Activated CD4-positive, alpha-beta T cell treated with anti-CD3 and anti-CD28 coated beads, Interleukin-2, amount 50 U/mL, for 4 hours (primary cell): ENCODE measurements around the gene KCNC2.

Source experiments
- DNase-seq, 2 experiments: peaks; one replicate each; pipeline ENCODE4 v3.0.0-alpha.2; 2020

Gene KCNC2

DNA sequence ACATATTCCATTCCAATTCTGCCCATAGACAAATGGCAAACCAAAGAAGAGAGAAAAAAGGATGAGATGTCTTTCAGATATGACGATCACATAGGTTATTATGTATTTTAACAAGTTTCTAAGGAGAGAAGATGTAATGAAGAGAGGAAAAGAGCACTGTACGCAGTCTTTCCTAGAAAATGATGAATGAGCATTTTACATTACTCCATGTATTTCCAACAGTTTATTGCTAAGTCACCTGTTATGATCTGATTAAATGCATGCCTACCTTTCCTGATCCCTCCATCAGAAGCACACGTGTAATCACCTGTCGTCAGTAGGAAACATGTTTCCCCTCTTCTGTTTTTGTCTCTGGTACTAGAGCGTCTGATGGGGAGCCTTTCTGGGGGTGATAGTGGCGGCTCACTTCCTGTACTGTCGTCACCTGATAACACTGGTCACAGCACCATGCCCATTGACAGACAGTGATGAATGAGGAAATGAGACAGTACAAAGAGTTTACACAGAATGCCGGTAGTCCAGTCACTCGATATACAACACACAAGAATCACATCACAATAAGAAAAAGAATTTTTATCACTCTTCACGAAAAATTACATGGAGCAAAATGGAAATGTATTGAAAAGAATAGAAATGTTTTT is 161.6 kb downstream of the KCNC2 start:
- no peak for DNase-seq

DNA sequence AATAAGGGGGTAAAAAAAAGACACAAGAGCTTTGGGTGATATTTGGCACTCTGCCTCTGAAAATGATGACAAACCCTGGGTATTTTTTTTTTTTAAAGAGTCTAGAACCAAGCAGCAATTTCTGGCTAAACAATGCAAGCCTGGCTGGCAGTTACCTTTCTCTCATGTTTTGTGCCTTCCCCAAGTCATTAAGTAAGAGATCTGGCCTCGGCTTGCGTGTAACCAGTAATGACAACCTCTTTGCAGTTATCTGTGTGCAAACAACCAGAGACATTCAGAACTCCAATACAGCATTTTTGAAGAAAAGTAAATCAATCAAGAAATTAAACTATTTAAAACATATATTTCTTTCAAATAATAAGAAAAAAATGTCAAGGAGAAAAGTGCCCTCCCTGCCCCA is 167.5 kb downstream of the KCNC2 start:
- no peak for DNase-seq

DNA sequence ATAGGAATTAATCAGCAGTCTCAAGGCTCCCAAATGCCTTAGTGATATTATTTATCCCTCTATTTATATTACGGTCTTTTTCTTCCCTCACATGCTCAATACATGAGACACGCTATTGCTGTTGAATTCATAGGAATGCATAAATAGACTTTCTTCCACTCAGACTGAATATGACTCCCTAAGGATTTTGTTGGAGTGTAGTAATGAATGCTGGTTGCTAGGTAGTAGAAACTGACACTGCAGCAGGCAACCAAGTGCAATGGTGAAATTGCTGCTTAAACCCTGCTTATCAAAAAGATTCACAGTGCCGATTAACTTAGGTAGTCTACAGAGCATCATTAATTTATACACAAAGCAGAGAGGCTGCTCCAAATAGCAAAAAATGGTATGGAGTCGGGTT is 168.2 kb downstream of the KCNC2 start:
- no peak for DNase-seq

DNA sequence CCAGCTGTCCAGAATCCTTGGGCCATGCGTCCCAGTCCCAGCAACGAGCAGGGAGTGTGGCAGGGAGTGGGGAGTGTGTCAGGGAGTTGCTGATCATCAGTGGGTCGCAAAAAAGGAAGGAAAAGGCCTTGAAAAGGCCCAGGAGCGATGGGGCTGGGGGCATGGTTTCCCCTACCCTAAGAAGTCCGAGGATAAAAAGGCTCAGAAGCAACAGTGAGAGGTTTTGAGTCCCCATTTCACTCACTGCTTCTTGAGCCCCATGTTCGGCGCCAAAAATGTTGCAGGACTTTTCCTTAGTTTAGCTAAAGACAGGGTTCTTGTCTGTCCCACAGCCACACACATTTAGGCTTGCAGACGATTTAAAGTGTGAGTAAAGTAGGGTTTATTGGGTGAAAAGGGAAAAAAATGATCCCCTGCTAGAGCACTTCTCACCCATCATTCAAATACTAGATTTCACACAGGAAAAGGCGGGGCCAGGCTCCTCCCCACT is 189.5 kb downstream of the KCNC2 start:
- DNase-seq = no peak

DNA sequence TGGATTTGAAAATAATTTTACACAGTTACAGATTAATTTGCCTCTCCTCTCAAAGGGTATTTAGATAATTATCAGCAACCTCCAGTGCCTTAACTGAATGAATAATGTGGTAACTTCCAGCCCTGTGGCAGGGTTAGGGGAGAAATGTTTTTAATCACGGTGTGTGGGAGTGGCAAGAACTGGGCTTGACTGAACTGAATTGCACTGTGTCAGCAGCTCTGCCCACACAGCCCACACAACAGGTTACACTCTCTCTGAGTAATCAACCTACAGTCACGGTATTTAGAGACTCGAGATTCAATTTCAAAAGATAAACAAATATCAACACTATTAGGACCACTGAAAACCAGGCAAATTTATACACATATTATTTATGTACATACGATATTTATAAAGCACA is 198.5 kb downstream of the KCNC2 start:
- DNase-seq = no peak

DNA sequence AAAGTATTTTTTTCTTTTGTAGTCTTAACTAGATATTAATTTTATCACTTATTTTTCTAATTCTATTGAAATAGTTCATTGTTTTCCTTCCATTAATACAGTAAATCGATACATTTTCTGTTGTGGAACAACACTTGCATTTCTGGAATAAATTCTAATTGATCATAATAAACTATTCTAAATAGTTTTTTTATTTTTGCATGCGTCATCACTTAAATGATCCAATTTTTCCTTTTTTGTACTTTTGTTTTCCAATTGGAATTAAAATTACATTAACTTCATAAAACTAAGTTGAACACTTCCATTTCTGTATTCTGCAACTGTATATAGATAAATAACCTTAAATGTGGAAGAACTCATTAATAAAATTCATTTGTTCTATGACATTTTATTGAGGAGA is 202.5 kb downstream of the KCNC2 start:
- DNase-seq = no peak

DNA sequence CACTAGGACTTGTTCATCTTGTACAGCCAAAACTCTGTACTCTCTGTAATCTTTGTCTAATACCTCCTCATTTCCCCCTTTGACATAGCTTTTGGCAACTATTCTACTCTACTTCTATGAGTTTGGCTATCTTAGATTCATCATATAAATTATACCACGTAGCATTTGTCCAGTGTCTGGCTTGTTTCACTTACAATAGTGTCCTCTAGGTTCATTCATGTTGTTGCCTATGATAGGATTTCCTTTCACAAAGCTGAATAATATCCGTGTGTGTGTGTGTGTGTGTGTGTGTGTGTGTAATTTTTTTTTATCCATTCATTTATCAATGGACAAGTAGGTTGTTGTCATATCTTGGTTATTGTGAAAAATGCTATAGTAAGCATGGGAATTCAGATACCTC is 209.5 kb downstream of the KCNC2 start:
- no peak for DNase-seq

DNA sequence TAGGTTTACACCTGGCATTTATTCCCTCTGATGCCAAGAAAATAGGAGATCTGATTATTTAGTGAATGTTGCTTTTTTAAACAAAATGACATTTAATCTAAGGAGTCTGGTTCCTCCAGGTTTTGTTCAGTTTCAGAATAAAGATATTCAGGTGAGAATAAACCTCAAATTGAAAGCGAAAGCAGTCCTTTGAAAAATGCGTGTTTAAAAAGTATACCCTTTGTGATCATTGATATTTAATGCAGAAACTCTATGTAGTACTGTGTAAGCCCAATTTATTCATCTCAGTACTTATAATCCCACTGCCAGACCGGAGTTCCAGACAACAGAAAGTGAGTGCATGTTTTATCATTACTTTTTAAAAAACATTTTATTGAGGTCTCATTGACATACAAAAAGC is 210.2 kb downstream of the KCNC2 start:
- DNase-seq = no peak
